GM23338 (cell line): Measurements from ENCODE around the gene SCP2. TPM values are rescaled to one million over a fixed set of nuclear protein-coding genes. Genes with fewer than 3 reads are reported as not detected.

Experiments
- ATAC-seq: fragments of 200-7000 bp; cut with Tn5 transposase; 3 replicates; pipeline ENCODE4 v1.9.1; 2020
- DNase-seq: peaks from one replicate; pipeline ENCODE4 v3.0.0-alpha.2; 2015; ENCODE audit warnings: low spot score
- H2AFZ ChIP-seq: fragments of 200-600 bp; sonication (generic); 2 replicates; pipeline ENCODE4 v1.8.0; 2016; ENCODE audit warnings: antibody characterized with exemption, mild to moderate bottlenecking, moderate library complexity
- H3F3A ChIP-seq: fragments of 200-600 bp; sonication (generic); replicated peaks from 2 replicates; pipeline ENCODE4 v1.8.0; 2017; ENCODE audit warnings: antibody characterized with exemption, mixed run types, low read depth
- H3K27ac ChIP-seq: fragments of 200-600 bp; sonication (generic); 2 replicates; pipeline ENCODE4 v1.6.1; 2016; ENCODE audit warnings: low read depth
- H3K27me3 ChIP-seq: fragments of 200-600 bp; sonication (generic); 2 replicates; pipeline ENCODE4 v1.8.0; 2016; ENCODE audit warnings: mild to moderate bottlenecking, mixed run types, moderate library complexity; ENCODE audit not compliant: insufficient read depth
- H3K36me3 ChIP-seq: fragments of 200-600 bp; sonication (generic); 2 replicates; pipeline ENCODE4 v1.8.0; 2016; ENCODE audit warnings: mild to moderate bottlenecking; ENCODE audit not compliant: insufficient read depth
- H3K4me1 ChIP-seq: fragments of 200-600 bp; sonication (generic); 2 replicates; pipeline ENCODE4 v1.8.0; 2016; ENCODE audit warnings: mild to moderate bottlenecking, moderate library complexity; ENCODE audit not compliant: insufficient read depth
- H3K4me2 ChIP-seq: fragments of 200-600 bp; sonication (generic); 2 replicates; pipeline ENCODE4 v1.7.1; 2017; ENCODE audit warnings: mixed run types
- H3K4me3 ChIP-seq: fragments of 200-600 bp; sonication (generic); 2 replicates; pipeline ENCODE4 v1.6.1; 2016; ENCODE audit warnings: mixed run types
- H3K79me2 ChIP-seq: fragments of 200-600 bp; sonication (generic); replicated peaks from 2 replicates; pipeline ENCODE4 v1.8.0; 2017; ENCODE audit warnings: mild to moderate bottlenecking; ENCODE audit not compliant: insufficient read depth
- H3K9me2 ChIP-seq: fragments of 200-600 bp; sonication (generic); 2 replicates; pipeline ENCODE4 v1.8.0; 2017; ENCODE audit not compliant: insufficient read depth
- H4K20me1 ChIP-seq: fragments of 200-600 bp; sonication (generic); replicated peaks from 2 replicates; pipeline ENCODE4 v1.8.0; 2017; ENCODE audit warnings: mild to moderate bottlenecking; ENCODE audit not compliant: insufficient read depth
- H3K27ac Mint-ChIP-seq: 2 replicates; pipeline ENCODE4 v1.8.0; 2020; ENCODE audit warnings: inconsistent platforms, mild to moderate bottlenecking, moderate library complexity, mixed read lengths
- H3K27me3 Mint-ChIP-seq: 3 replicates; pipeline ENCODE4 v1.8.0; 2022; ENCODE audit warnings: low read depth, mild to moderate bottlenecking, moderate library complexity, mixed read lengths, inconsistent platforms; ENCODE audit not compliant: insufficient read depth, poor library complexity
- H3K36me3 Mint-ChIP-seq: 3 replicates; pipeline ENCODE4 v1.8.0; 2021; ENCODE audit warnings: low read depth, mild to moderate bottlenecking, inconsistent platforms, moderate library complexity, mixed read lengths
- H3K4me1 Mint-ChIP-seq: 3 replicates; pipeline ENCODE4 v1.8.0; 2020; ENCODE audit warnings: mild to moderate bottlenecking, inconsistent platforms, mixed read lengths
- H3K4me3 Mint-ChIP-seq: 3 replicates; pipeline ENCODE4 v1.8.0; 2021; ENCODE audit warnings: moderate library complexity, mild to moderate bottlenecking, inconsistent platforms, mixed read lengths
- H3K9me3 Mint-ChIP-seq: 3 replicates; pipeline ENCODE4 v1.8.0; 2020; ENCODE audit warnings: moderate library complexity, mild to moderate bottlenecking, inconsistent platforms, mixed read lengths
- CREB1 ChIP-seq: fragments of 250-450 bp; sonication (Bioruptor Pico); IDR thresholded peaks from 2 replicates; pipeline ENCODE4 v1.5.0; 2020; ENCODE audit warnings: low read depth, mild to moderate bottlenecking, moderate library complexity
- CTCF ChIP-seq, 2 experiments: fragments of 200-600 bp in 1 of 2; sonication (generic) in 1 of 2; conservative IDR thresholded peaks; 2 replicates each; pipeline versions ENCODE4 v1.5.1 to v1.6.1; 2016 to 2017; ENCODE audit warnings: antibody characterized with exemption in 2 of 2, low read depth in 2 of 2, mild to moderate bottlenecking in 2 of 2, moderate library complexity in 1 of 2
- ETS1 ChIP-seq: IDR thresholded peaks from 2 replicates; pipeline ENCODE4 v1.6.1; 2016; ENCODE audit warnings: antibody characterized with exemption
- EZH2 ChIP-seq: fragments of 200-600 bp; sonication (generic); IDR thresholded peaks from one replicate; pipeline ENCODE4 v1.8.0; 2017; ENCODE audit warnings: antibody characterized with exemption, mild to moderate bottlenecking, low read depth; ENCODE audit not compliant: unreplicated experiment
- EZH2phosphoT487 ChIP-seq: fragments of 200-600 bp; sonication (generic); IDR thresholded peaks from one replicate; pipeline ENCODE4 v1.8.1; 2018; ENCODE audit warnings: antibody characterized with exemption; ENCODE audit not compliant: unreplicated experiment
- JUNB ChIP-seq: IDR thresholded peaks from one replicate; pipeline ENCODE4 v1.6.1; 2016; ENCODE audit warnings: antibody characterized with exemption; ENCODE audit not compliant: unreplicated experiment
- NANOG ChIP-seq: IDR thresholded peaks from 2 replicates; pipeline ENCODE4 v1.6.1; 2016; ENCODE audit warnings: antibody characterized with exemption, borderline replicate concordance
- STAT1 ChIP-seq: IDR thresholded peaks from one replicate; pipeline ENCODE4 v1.6.1; 2016; ENCODE audit warnings: antibody characterized with exemption; ENCODE audit not compliant: unreplicated experiment
- ZNF114 ChIP-seq: fragments of 250-450 bp; sonication (Bioruptor Pico); IDR thresholded peaks from 2 replicates; pipeline ENCODE4 v1.5.0; 2020; ENCODE audit warnings: mild to moderate bottlenecking, moderate library complexity
- ZNF462 ChIP-seq: fragments of 250-450 bp; sonication (Bioruptor Pico); IDR thresholded peaks from 2 replicates; pipeline ENCODE4 v1.5.0; 2020; ENCODE audit warnings: mild to moderate bottlenecking, moderate library complexity
- polyA plus RNA-seq: library from polyadenylated mRNA; unstranded; fragments of >200 nt; fragmentation: Nextera tagmentation; extraction: Ambion mirVana; gene quantifications from 2 replicates; pipeline ENCODE4 v1.2.1, GENCODE V29; 2016
- total RNA-seq: library from RNA; depleted of rRNA; stranded (reverse); fragments of >200 nt; shearing (Covaris generic); gene quantifications from 2 replicates; pipeline ENCODE4 v1.2.3, GENCODE V29; 2014

Gene SCP2
- total and polyA plus RNA-seq, 2 experiments from 2014 or later = 66.3 to 116 TPM

- TF ChIP-seq ZNF462 (no peak), NANOG (no peak), ZNF114 (CRISPR knock-in tag) (no peak), EZH2phosphoT487 (no peak), CREB1 (CRISPR knock-in tag) (no peak), ETS1 (no peak)
These were observed 89.6 kb downstream of the SCP2 start (continued) for GRCh38 chr1:53016705-53017104.

- H3K9me2 ChIP-seq = no peaks in the 10 kb centered on the region
- ATAC-seq (no peak), DNase-seq (no peak)
- H3K4me1 Mint-ChIP-seq = peaks cover 8% of the 10 kb centered on the region; the same call in 2 of the 3 replicates
- H4K20me1 ChIP-seq = no peaks in the 10 kb centered on the region
- no peak overlapping the region for H3K27ac Mint-ChIP-seq
- no peaks in the 10 kb centered on the region for H3K27me3 ChIP-seq
- peaks cover 7% of the 10 kb centered on the region; the same call in 1 of the 2 replicates for H3K4me1 ChIP-seq
- no peaks in the 10 kb centered on the region for H3F3A ChIP-seq
- H2AFZ ChIP-seq = no peak overlapping the region
- H3K4me2 ChIP-seq = no peak overlapping the region
- peaks cover 4% of the 10 kb centered on the region for H3K27me3 Mint-ChIP-seq
- H3K4me3 Mint-ChIP-seq = no peak overlapping the region
- peaks cover 17% of the 10 kb centered on the region; the same call in 1 of the 2 replicates for H3K79me2 ChIP-seq
- H3K36me3 Mint-ChIP-seq = no peaks in the 10 kb centered on the region
- H3K4me3 ChIP-seq = no peak overlapping the region
- no peaks in the 10 kb centered on the region for H3K9me3 Mint-ChIP-seq
- H3K36me3 ChIP-seq = no peaks in the 10 kb centered on the region
- no peak overlapping the region for H3K27ac ChIP-seq
- no peak for TF ChIP-seq CREB1 (CRISPR knock-in tag)
- TF ChIP-seq JUNB = no peak
- no peak for TF ChIP-seq ETS1
- TF ChIP-seq CTCF (conservative IDR thresholded peaks at IDR 0.05; ENCODE audit: low read depth in 2 of 2) = no peak
- no peak for TF ChIP-seq STAT1
- no peak for TF ChIP-seq EZH2
These were observed 93.5 kb downstream of the SCP2 start for GRCh38 chr1:53020588-53020987.
